OCI-LY3 (cell line): ENCODE data around the gene POLR2E.

Experiments used
- H2AFZ ChIP-seq: fragments of 200-600, 300-600 bp; shearing (Covaris generic); 2 replicates; pipeline ENCODE4 v1.6.0; 2014; ENCODE audit warnings: antibody characterized with exemption, low read depth, low read length
- H3K27ac ChIP-seq: fragments of 200-600, 300-600 bp; sonication (generic); 2 replicates; pipeline ENCODE4 v1.5.1; 2014; ENCODE audit warnings: mild to moderate bottlenecking, low read length, moderate library complexity, mixed read lengths
- H3K27me3 ChIP-seq: fragments of 200-600, 300-600 bp; sonication (generic); 2 replicates; pipeline ENCODE4 v1.6.1; 2014; ENCODE audit warnings: low read depth, low read length, mixed read lengths
- H3K36me3 ChIP-seq: fragments of 200-600, 300-600 bp; sonication (generic); replicated peaks from 2 replicates; pipeline ENCODE3; 2014; ENCODE audit warnings: low read depth, low read length, mixed read lengths
- H3K4me1 ChIP-seq: fragments of 300-600, 200-600 bp; sonication (generic); 2 replicates; pipeline ENCODE4 v1.6.1; 2014; ENCODE audit warnings: low read length, mixed read lengths
- H3K4me2 ChIP-seq: fragments of 200-600, 300-600 bp; sonication (generic); 2 replicates; pipeline ENCODE4 v1.6.1; 2014; ENCODE audit warnings: low read length, mixed read lengths
- H3K4me3 ChIP-seq: fragments of 300-600, 200-600 bp; sonication (generic); 2 replicates; pipeline ENCODE4 v1.5.1; 2014; ENCODE audit warnings: antibody characterized with exemption, mild to moderate bottlenecking, low read length, moderate library complexity
- H3K79me2 ChIP-seq: fragments of 300-600, 200-600 bp; shearing (Covaris generic); 2 replicates; pipeline ENCODE4 v1.6.1; 2014; ENCODE audit warnings: mild to moderate bottlenecking, low read length, mixed read lengths
- H3K9ac ChIP-seq: fragments of 300-600, 200-600 bp; shearing (Covaris generic); 2 replicates; pipeline ENCODE4 v1.6.0; 2014; ENCODE audit warnings: mild to moderate bottlenecking, low read length, moderate library complexity
- H3K9me3 ChIP-seq: fragments of 200-600, 300-600 bp; shearing (Covaris generic); 2 replicates; pipeline ENCODE4 v1.6.1; 2014; ENCODE audit warnings: low read length, mixed read lengths; ENCODE audit not compliant: insufficient read depth
- H4K20me1 ChIP-seq: fragments of 200-600, 300-600 bp; sonication (generic); 2 replicates; pipeline ENCODE4 v1.6.1; 2016; ENCODE audit warnings: low read length, mixed read lengths; ENCODE audit not compliant: insufficient read depth
- EZH2phosphoT487 ChIP-seq: fragments of 200-600 bp; shearing (Covaris generic); IDR thresholded peaks from 2 replicates; pipeline ENCODE4 v1.6.1; 2018; ENCODE audit warnings: antibody characterized with exemption, mixed run types, low read depth
- TF ChIP-seq, protein P1 (sequence below): fragments of 200-600, 300-600 bp; sonication (generic); IDR thresholded peaks from 2 replicates; pipeline ENCODE4 v1.5.1; 2014; ENCODE audit warnings: antibody characterized with exemption, low read length, low read depth

POLR2E gene

DNA sequence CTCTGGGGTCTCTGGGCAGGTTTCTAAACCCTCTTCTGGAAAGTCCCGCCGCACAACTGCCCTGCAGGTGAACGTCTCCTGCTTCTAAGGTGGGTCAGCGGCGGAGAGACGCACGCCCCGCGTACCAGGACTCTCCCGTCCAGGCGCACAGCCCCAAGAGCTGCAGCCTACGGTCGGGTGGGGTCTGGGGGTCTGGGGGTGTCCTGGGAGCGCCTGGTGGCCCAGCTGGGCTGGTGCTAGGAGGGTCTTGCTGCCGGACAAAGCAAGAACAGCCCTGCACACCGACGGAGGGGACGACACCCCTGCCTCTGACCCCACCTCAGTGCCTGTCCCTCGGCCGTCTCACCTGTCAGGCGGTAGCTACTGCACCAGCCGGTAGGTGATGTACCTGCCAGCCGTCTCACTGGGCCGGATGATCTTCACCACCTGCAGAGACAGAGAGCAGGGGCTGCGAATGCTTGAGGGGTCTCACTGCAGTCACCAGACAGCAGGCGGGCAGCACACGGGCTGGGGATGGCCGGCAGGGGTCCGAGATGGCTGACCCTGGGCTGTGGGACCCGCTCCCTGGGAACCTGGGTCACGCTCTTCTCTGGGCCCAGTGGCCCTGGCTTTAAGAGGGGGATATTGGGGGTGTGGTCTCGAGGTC is 5.9 kb downstream of the POLR2E start:
- Histone ChIP-seq H3K4me3 (no peak overlapping the region), H3K4me1 (peaks cover 36% of the 10 kb centered on the region), H3K9me3 (no peaks in the 10 kb centered on the region), H4K20me1 (peaks cover 24% of the 10 kb centered on the region), H3K36me3 (peaks cover 66% of the 10 kb centered on the region), H3K27me3 (no peaks in the 10 kb centered on the region), H3K27ac (no peak overlapping the region), H2AFZ (no peak overlapping the region), H3K4me2 (no peak overlapping the region), H3K9ac (no peak overlapping the region), H3K79me2 (peaks cover 26% of the 10 kb centered on the region)
- no peak for TF ChIP-seq EZH2phosphoT487
- TF ChIP-seq, protein P1, sequence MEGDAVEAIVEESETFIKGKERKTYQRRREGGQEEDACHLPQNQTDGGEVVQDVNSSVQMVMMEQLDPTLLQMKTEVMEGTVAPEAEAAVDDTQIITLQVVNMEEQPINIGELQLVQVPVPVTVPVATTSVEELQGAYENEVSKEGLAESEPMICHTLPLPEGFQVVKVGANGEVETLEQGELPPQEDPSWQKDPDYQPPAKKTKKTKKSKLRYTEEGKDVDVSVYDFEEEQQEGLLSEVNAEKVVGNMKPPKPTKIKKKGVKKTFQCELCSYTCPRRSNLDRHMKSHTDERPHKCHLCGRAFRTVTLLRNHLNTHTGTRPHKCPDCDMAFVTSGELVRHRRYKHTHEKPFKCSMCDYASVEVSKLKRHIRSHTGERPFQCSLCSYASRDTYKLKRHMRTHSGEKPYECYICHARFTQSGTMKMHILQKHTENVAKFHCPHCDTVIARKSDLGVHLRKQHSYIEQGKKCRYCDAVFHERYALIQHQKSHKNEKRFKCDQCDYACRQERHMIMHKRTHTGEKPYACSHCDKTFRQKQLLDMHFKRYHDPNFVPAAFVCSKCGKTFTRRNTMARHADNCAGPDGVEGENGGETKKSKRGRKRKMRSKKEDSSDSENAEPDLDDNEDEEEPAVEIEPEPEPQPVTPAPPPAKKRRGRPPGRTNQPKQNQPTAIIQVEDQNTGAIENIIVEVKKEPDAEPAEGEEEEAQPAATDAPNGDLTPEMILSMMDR = no peak

DNA sequence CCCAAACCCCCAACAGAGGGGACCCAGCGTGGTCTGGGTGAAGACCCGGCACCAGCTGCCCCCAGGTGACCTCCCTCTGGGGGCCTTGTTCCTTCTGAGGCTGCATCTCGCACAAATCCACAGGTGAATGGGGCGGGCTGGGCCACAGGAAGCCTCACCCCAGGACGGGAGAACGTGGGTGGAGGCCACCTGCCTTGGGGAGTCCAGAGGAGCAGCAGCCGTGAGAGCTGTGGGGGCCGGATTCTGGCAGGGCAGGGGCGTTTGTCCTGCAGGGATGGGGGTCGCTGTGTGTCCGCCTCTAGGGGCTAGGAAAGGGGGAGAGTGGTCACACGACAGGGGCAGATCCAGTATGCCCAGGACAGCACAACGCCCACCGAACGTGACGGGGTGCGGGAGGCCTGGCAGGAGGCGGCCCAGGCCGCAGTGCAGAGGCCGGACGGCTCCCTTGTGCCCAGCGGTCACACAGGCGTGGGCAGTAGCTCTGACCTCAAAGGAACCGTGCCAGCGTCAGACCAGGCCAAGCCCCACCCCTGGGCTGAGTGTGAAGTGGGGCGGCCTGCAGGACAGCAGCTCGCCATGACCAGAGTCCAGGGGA is 6.7 kb downstream of the POLR2E start:
- peak overlapping the region; percentile 50; the same call in 1 of the 2 replicates for H3K9ac ChIP-seq
- peak overlapping the region; percentile 87 for H3K27ac ChIP-seq
- peaks cover 67% of the 10 kb centered on the region for H3K36me3 ChIP-seq
- no peak for TF ChIP-seq EZH2phosphoT487
- TF ChIP-seq, protein P1 = no peak
- H3K9me3 ChIP-seq = no peaks in the 10 kb centered on the region
- H3K4me3 ChIP-seq = no peak overlapping the region
- no peaks in the 10 kb centered on the region for H3K27me3 ChIP-seq
- no peak overlapping the region for H2AFZ ChIP-seq
- peak overlapping the region; percentile 33 for H3K4me2 ChIP-seq
- peaks cover 18% of the 10 kb centered on the region for H4K20me1 ChIP-seq
- H3K4me1 ChIP-seq = peaks cover 31% of the 10 kb centered on the region
- peaks cover 18% of the 10 kb centered on the region for H3K79me2 ChIP-seq

DNA sequence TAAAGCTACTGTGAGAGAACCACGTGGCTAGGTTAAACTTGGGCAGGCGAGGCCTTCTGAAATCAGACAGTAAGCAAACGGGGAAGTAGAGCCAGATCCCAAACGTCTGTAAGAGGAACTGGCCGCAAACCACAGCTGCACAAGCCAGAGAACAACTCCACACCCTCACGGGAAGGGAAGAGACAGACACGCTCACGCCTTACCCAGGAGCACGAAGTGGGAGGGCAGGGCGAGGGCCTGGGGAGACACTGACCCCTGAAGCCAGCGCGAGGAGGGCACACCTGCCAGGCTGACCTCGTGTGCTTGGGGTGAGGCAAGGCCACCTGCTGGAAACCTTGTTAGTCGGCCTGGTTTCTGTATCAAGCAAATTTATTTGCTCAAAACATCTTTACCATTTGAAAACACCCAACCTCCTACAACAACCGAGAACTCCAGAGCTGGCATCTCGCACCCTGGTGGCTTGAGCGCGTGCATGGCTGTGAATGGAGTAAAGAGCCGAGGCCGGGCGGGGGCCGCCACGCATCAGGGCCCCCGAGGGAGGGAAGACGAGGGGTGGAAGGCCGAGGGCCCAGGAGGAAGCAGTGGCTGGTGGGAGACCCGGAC is 7.3 kb downstream of the POLR2E start:
- Histone ChIP-seq H3K4me3 (peak overlapping the region; percentile 18; the same call in 1 of the 2 replicates), H3K27me3 (no peaks in the 10 kb centered on the region), H3K4me1 (peaks cover 27% of the 10 kb centered on the region), H3K9me3 (no peaks in the 10 kb centered on the region), H3K79me2 (peaks cover 12% of the 10 kb centered on the region), H3K36me3 (peaks cover 67% of the 10 kb centered on the region), H3K9ac (peak overlapping the region; percentile 50), H4K20me1 (peaks cover 19% of the 10 kb centered on the region), H3K27ac (peak overlapping the region; percentile 87), H3K4me2 (peak overlapping the region; percentile 33), H2AFZ (no peak overlapping the region)
- TF ChIP-seq EZH2phosphoT487 = no peak
- TF ChIP-seq, protein P1 = peak; percentile 36

DNA sequence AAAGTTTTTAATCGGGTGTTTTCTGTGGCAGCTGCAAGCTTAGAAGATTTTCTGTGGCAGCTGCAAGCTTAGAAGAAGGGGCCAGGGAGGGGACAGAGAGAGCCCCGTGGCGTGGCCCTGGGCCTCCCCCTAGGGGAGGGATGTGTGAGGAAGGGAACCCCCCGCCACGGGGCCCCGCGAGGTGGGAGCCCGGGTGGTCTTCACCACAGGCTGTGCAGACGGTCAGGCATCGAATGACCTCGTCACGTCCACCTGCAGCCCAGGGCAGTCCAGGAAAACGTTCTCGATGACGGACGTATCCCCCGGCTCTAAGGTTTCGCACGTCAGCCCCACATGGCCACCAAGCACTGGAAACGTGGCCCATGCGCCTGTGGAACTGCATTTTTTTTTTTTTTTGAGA is 8.6 kb downstream of the POLR2E start:
- peaks cover 25% of the 10 kb centered on the region for H4K20me1 ChIP-seq
- H3K9ac ChIP-seq = no peak overlapping the region
- no peak overlapping the region for H3K27ac ChIP-seq

More for the DNA sequence above, 8.6 kb downstream of the POLR2E start:
- no peak overlapping the region for H2AFZ ChIP-seq
- 0 out of 2 replicates have a peak, but pooled peaks cover 3% of the 10 kb centered on the region for H3K79me2 ChIP-seq
- H3K36me3 ChIP-seq = peaks cover 67% of the 10 kb centered on the region
- H3K4me2 ChIP-seq = no peak overlapping the region
- H3K27me3 ChIP-seq = no peaks in the 10 kb centered on the region
- no peaks in the 10 kb centered on the region for H3K9me3 ChIP-seq
- no peak overlapping the region for H3K4me3 ChIP-seq
- no peak for TF ChIP-seq EZH2phosphoT487
- TF ChIP-seq, protein P1 = no peak
- peaks cover 27% of the 10 kb centered on the region for H3K4me1 ChIP-seq
